SK-N-SH (cell line): ENCODE results near the gene ARHGEF6. TPM values are rescaled to one million over a fixed set of nuclear protein-coding genes. Genes with fewer than 3 reads are reported as not detected.

ENCODE experiments used
- CTCF ChIA-PET: fragments of 300-600, 350-600 bp; formaldehyde crosslinking; extraction: SDS; loops from one replicate; lab custom pipeline; 2021; lab: Yijun Ruan, JAX
- POLR2A ChIA-PET: fragments of 350-600 bp; sonication (Branson Sonifier 250); formaldehyde crosslinking; extraction: SDS; loops from one replicate; lab custom pipeline; 2020; ENCODE audit warnings: antibody characterized with exemption, inconsistent platforms; lab: Yijun Ruan, JAX
- DNase-seq: peaks from one replicate; pipeline ENCODE4 v3.0.0; 2012
- H2AFZ ChIP-seq: fragments of 200-600 bp; sonication (generic); 2 replicates; pipeline ENCODE4 v1.8.1; 2016; ENCODE audit warnings: antibody characterized with exemption, mild to moderate bottlenecking, low read depth
- H3F3A ChIP-seq: fragments of 200-600 bp; sonication (generic); replicated peaks from 2 replicates; pipeline ENCODE3; 2016; ENCODE audit warnings: antibody characterized with exemption, mild to moderate bottlenecking; ENCODE audit not compliant: insufficient read depth
- H3K27ac ChIP-seq, 2 experiments: fragments of 200-500 bp in 1 of 2; fragments of 200-600 bp in 1 of 2; sonication (Bioruptor generic) in 1 of 2; sonication (generic), shearing (Covaris generic) in 1 of 2; 2 replicates each; pipeline versions ENCODE4 v1.5.1 to v1.6.1; 2014 to 2016; ENCODE audit warnings: low read depth in 2 of 2, inconsistent platforms in 1 of 2, low read length in 1 of 2, mild to moderate bottlenecking in 1 of 2, mixed read lengths in 1 of 2
- H3K27me3 ChIP-seq: fragments of 200-600 bp; sonication (generic), shearing (Covaris generic); 2 replicates; pipeline ENCODE4 v1.6.1; 2016; ENCODE audit warnings: mixed run types; ENCODE audit not compliant: insufficient read depth
- H3K36me3 ChIP-seq, 2 experiments: fragments of 200-500 bp in 1 of 2; fragments of 200-600 bp in 1 of 2; sonication (Bioruptor generic) in 1 of 2; sonication (generic) in 1 of 2; replicated peaks in 1 of 2; 2 replicates each; pipeline versions ENCODE3 to v1.5.1; 2014 to 2016; ENCODE audit warnings: low read length in 1 of 2, mild to moderate bottlenecking in 1 of 2; ENCODE audit not compliant: insufficient read depth in 2 of 2, control insufficient read depth in 1 of 2
- H3K4me1 ChIP-seq, 2 experiments: fragments of 200-500 bp in 1 of 2; fragments of 200-600 bp in 1 of 2; sonication (Bioruptor generic) in 1 of 2; sonication (generic), shearing (Covaris generic) in 1 of 2; 2 replicates each; pipeline versions ENCODE4 v1.5.1 to v1.6.1; 2014 to 2016; ENCODE audit warnings: low read depth in 1 of 2, low read length in 1 of 2, mixed run types in 1 of 2; ENCODE audit not compliant: insufficient read depth in 2 of 2, control insufficient read depth in 1 of 2
- H3K4me2 ChIP-seq: fragments of 200-600 bp; sonication (generic), shearing (Covaris generic); 2 replicates; pipeline ENCODE4 v1.6.1; 2017; ENCODE audit warnings: mixed run types
- H3K4me3 ChIP-seq, 2 experiments: fragments of 200-500 bp in 1 of 2; fragments of 200-600 bp in 1 of 2; sonication (Bioruptor generic) in 1 of 2; sonication (generic), shearing (Covaris generic) in 1 of 2; 2 replicates each; pipeline versions ENCODE4 v1.5.1 to v1.8.1; 2014 to 2016; ENCODE audit warnings: low read depth in 2 of 2, inconsistent platforms in 1 of 2, low read length in 1 of 2, mild to moderate bottlenecking in 1 of 2, mixed read lengths in 1 of 2, moderate library complexity in 1 of 2
- H3K79me2 ChIP-seq: fragments of 200-600 bp; sonication (generic); 2 replicates; pipeline ENCODE4 v1.8.1; 2017; ENCODE audit warnings: mild to moderate bottlenecking; ENCODE audit not compliant: insufficient read depth
- H3K9ac ChIP-seq: fragments of 200-600 bp; sonication (generic); 2 replicates; pipeline ENCODE4 v1.6.1; 2017; ENCODE audit warnings: mixed run types
- H3K9me2 ChIP-seq: fragments of 200-600 bp; sonication (generic); 2 replicates; pipeline ENCODE4 v1.6.1; 2017; ENCODE audit warnings: mixed run types
- H3K9me3 ChIP-seq: fragments of 200-600 bp; sonication (generic); 2 replicates; pipeline ENCODE4 v1.6.1; 2017; ENCODE audit warnings: mixed run types, mild to moderate bottlenecking, moderate library complexity
- H4K20me1 ChIP-seq: fragments of 200-600 bp; sonication (generic); 2 replicates; pipeline ENCODE4 v1.6.1; 2017; ENCODE audit warnings: mild to moderate bottlenecking, mixed run types; ENCODE audit not compliant: insufficient read depth
- CHD2 ChIP-seq: fragments of 150-350 bp; IDR thresholded peaks from 2 replicates; pipeline ENCODE4 v1.6.1; 2018; ENCODE audit warnings: low read length; ENCODE audit not compliant: partially characterized antibody
- ELF1 ChIP-seq: IDR thresholded peaks from 2 replicates; pipeline ENCODE4 v1.4.0; 2012
- FOSL2 ChIP-seq: IDR thresholded peaks from 2 replicates; pipeline ENCODE4 v1.4.0; 2012; ENCODE audit warnings: low read depth, mild to moderate bottlenecking, moderate library complexity, borderline replicate concordance
- FOXJ3 ChIP-seq: sonication (generic); formaldehyde crosslinking; IDR thresholded peaks from 2 replicates; pipeline ENCODE4 v1.5.1; 2020; ENCODE audit warnings: mild to moderate bottlenecking, missing genetic modification reagents
- FOXM1 ChIP-seq: IDR thresholded peaks from 2 replicates; pipeline ENCODE4 v1.4.0; 2012; ENCODE audit warnings: low read depth, mild to moderate bottlenecking
- JUND ChIP-seq: IDR thresholded peaks from 2 replicates; pipeline ENCODE4 v1.4.0; 2012
- NRF1 ChIP-seq: IDR thresholded peaks from 2 replicates; pipeline ENCODE4 v1.6.1; 2012; ENCODE audit warnings: low read depth, mild to moderate bottlenecking, low read length
- RCOR1 ChIP-seq: fragments of 150-350 bp; IDR thresholded peaks from 2 replicates; pipeline ENCODE4 v1.6.1; 2017; ENCODE audit warnings: antibody characterized with exemption, low read length
- RXRA ChIP-seq: IDR thresholded peaks from 2 replicates; pipeline ENCODE4 v1.4.0; 2012; ENCODE audit warnings: low read depth, mild to moderate bottlenecking, borderline replicate concordance
- SMC3 ChIP-seq: IDR thresholded peaks from 2 replicates; pipeline ENCODE4 v1.6.1; 2012; ENCODE audit warnings: low read depth, low read length, improper control_type of control experiment
- TAF1 ChIP-seq: IDR thresholded peaks from 2 replicates; pipeline ENCODE4 v1.6.1; 2012; ENCODE audit warnings: low read depth, mild to moderate bottlenecking, low read length, moderate library complexity, borderline replicate concordance
- TEAD4 ChIP-seq: IDR thresholded peaks from 2 replicates; pipeline ENCODE4 v1.4.0; 2012; ENCODE audit warnings: mild to moderate bottlenecking, borderline replicate concordance; ENCODE audit not compliant: insufficient read depth
- WGBS: methylation state at CpG from one replicate; pipeline ENCODE4 v1.1.6; 2017; ENCODE audit warnings: low lambda C conversion rate; 5-methylcytosine and 5-hydroxymethylcytosine counted together
- polyA plus RNA-seq, 3 experiments: library from polyadenylated mRNA; depleted of rRNA; stranded (reverse); fragments of >200 nt; gene quantifications; 2 replicates each; pipeline ENCODE4 v1.2.3, GENCODE V29; 2012
- TF ChIP-seq, protein P1 (sequence below): IDR thresholded peaks from 2 replicates; pipeline ENCODE4 v1.4.0; 2012; ENCODE audit warnings: low read depth, borderline replicate concordance
- TF ChIP-seq, protein P2 (sequence below): fragments of 150-350 bp; IDR thresholded peaks from 2 replicates; pipeline ENCODE4 v1.6.1; 2016; ENCODE audit warnings: mild to moderate bottlenecking, low read depth, low read length

The ARHGEF6 gene, protein sequence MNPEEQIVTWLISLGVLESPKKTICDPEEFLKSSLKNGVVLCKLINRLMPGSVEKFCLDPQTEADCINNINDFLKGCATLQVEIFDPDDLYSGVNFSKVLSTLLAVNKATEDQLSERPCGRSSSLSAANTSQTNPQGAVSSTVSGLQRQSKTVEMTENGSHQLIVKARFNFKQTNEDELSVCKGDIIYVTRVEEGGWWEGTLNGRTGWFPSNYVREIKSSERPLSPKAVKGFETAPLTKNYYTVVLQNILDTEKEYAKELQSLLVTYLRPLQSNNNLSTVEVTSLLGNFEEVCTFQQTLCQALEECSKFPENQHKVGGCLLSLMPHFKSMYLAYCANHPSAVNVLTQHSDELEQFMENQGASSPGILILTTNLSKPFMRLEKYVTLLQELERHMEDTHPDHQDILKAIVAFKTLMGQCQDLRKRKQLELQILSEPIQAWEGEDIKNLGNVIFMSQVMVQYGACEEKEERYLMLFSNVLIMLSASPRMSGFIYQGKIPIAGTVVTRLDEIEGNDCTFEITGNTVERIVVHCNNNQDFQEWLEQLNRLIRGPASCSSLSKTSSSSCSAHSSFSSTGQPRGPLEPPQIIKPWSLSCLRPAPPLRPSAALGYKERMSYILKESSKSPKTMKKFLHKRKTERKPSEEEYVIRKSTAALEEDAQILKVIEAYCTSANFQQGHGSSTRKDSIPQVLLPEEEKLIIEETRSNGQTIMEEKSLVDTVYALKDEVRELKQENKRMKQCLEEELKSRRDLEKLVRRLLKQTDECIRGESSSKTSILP
- 2.7 and 3.9 TPM in 2 replicates for polyA plus RNA-seq (2012; rRNA removed)
- polyA plus RNA-seq (2012; cell fraction: cytosol; rRNA removed) = 3.7 and 3.9 TPM in 2 replicates
- 3.3 and 5.4 TPM in 2 replicates for polyA plus RNA-seq (2012; cell fraction: nucleus; rRNA removed)

DNA sequence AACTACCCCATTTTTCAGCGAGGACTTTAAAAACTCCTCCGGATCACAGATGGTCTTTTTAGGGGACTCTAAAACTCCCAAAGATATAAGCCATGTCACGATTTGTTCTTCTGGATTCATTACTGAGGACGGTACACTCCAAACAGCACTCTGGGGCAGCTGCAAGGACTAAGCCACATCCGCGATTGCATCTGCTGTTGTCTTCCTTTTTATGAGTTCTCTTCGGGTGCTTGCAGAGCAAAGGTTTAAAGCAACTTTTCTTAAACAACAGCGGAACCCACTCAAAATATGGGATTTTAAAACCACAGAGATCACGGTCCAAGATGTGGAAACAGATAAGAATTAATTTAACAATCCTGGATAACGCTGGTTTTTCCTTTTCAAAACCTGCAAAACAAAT, at the start of gene ARHGEF6:
Gene ARHGEF6 (minus strand): TSS at position 170 of the 400 bp plus-strand sequence. CDS start 50 bp downstream, at position 120.
- Histone ChIP-seq H3K4me2 (peak within 1 kb of the TSS; percentile 70), H3K9me3 (no peaks in the 10 kb centered on the region), H3K79me2 (no peaks in the 10 kb centered on the region), H3K9me2 (no peaks in the 10 kb centered on the region), H3K36me3 (no peaks in the 10 kb centered on the region), H3F3A (no peaks in the 10 kb centered on the region), H3K27me3 (no peaks in the 10 kb centered on the region), H2AFZ (peak within 1 kb of the TSS; percentile 76), H3K9ac (no peak within 1 kb of the TSS), H3K4me1 (peaks cover 0 to 5% of the 10 kb centered on the region in 2 experiments; a peak in 1 of 4 replicates), H3K27ac (peak within 1 kb of the TSS in 1 of 2 experiments; percentile 45; a peak in 1 of 4 replicates), H4K20me1 (no peaks in the 10 kb centered on the region), H3K4me3 (peak within 1 kb of the TSS; percentile 2 to 40; a peak in 2 of 4 replicates)
- CTCF ChIA-PET = no interaction called here
- TF ChIP-seq FOXM1 (no peak), FOXJ3 (no peak), TEAD4 (no peak)
- POLR2A ChIA-PET = no interaction called here
- no peak for DNase-seq
- 10% methylated on average over 10 of the region's 10 CpGs for WGBS

DNA sequence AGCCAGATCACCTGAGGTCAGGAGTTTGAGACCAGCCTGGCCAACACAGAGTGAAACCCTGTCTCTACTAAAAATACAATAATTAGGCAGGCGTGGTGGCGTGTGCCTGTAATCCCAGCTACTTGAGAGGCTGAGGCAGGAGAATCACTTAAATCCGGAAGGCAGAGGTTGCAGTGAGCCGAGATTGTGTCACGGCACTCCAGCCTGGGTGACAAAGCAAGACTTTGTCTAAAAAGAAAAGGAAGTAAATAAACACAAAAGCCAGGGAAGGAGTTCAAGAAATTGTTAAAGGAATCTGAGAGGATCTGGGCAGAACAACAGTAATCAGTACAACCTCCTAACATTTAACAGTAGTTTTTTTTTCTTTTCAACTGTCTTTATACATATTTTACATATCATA, 48.7 kb upstream of the ARHGEF6 start:
- Histone ChIP-seq H3K4me3 (no peak overlapping the region), H3K9ac (no peak overlapping the region), H3K9me2 (no peaks in the 10 kb centered on the region), H3K79me2 (no peaks in the 10 kb centered on the region), H3K9me3 (no peaks in the 10 kb centered on the region), H4K20me1 (no peaks in the 10 kb centered on the region), H3F3A (no peaks in the 10 kb centered on the region), H2AFZ (no peak overlapping the region), H3K27me3 (no peaks in the 10 kb centered on the region), H3K4me1 (no peaks in the 10 kb centered on the region), H3K27ac (no peak overlapping the region), H3K36me3 (no peaks in the 10 kb centered on the region), H3K4me2 (no peak overlapping the region)
- 56% methylated on average over 5 of the region's 5 CpGs for WGBS
- no peak for DNase-seq
- TF ChIP-seq NRF1 = no peak
- TF ChIP-seq CHD2 = no peak
- no peak for TF ChIP-seq TEAD4
- no peak for TF ChIP-seq FOXM1
- no peak for TF ChIP-seq RCOR1
- no peak for TF ChIP-seq RXRA
- no peak for TF ChIP-seq FOXJ3
- no peak for TF ChIP-seq ELF1
- TF ChIP-seq SMC3 = no peak
- no peak for TF ChIP-seq TAF1
- TF ChIP-seq, protein P1, sequence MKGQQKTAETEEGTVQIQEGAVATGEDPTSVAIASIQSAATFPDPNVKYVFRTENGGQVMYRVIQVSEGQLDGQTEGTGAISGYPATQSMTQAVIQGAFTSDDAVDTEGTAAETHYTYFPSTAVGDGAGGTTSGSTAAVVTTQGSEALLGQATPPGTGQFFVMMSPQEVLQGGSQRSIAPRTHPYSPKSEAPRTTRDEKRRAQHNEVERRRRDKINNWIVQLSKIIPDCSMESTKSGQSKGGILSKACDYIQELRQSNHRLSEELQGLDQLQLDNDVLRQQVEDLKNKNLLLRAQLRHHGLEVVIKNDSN = no peak
- TF ChIP-seq FOSL2 = no peak
- TF ChIP-seq, protein P2, sequence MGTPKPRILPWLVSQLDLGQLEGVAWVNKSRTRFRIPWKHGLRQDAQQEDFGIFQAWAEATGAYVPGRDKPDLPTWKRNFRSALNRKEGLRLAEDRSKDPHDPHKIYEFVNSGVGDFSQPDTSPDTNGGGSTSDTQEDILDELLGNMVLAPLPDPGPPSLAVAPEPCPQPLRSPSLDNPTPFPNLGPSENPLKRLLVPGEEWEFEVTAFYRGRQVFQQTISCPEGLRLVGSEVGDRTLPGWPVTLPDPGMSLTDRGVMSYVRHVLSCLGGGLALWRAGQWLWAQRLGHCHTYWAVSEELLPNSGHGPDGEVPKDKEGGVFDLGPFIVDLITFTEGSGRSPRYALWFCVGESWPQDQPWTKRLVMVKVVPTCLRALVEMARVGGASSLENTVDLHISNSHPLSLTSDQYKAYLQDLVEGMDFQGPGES = no peak
- TF ChIP-seq JUND = no peak
- CTCF ChIA-PET = no interaction called here
- POLR2A ChIA-PET = no interaction called here
